Gastroesophageal sphincter (tissue), 4 donors: ENCODE measurements around the gene TIMMDC1. TPM values are rescaled to one million over a fixed set of nuclear protein-coding genes. Genes with fewer than 3 reads are reported as not detected.

Source experiments
- ATAC-seq: fragments of 150-250 bp; one replicate; pipeline ENCODE4 v1.9.1; 2016; ENCODE audit warnings: mild to moderate bottlenecking, moderate library complexity
- H3K27ac ChIP-seq, 4 donors: fragments of 200-600 bp; sonication (generic) in 3 of 4; 1 replicate in 3 of 4; 2 replicates in 1 of 4; pipeline ENCODE4 v1.5.1; 2016 to 2019
- H3K27me3 ChIP-seq: fragments of 200-600 bp; sonication (generic); one replicate; pipeline ENCODE4 v1.5.1; 2019
- H3K36me3 ChIP-seq, 2 donors: fragments of 200-600 bp; sonication (generic); one replicate each; pipeline ENCODE4 v1.5.1; 2019; ENCODE audit warnings: control low read depth in 1 of 2
- H3K4me1 ChIP-seq, 3 donors: fragments of 200-600 bp; sonication (generic); 1 replicate in 2 of 3; 2 replicates in 1 of 3; pipeline ENCODE4 v1.5.1; 2016 to 2019; ENCODE audit warnings: control low read depth in 2 of 3
- H3K4me3 ChIP-seq, 2 donors: fragments of 200-600 bp; sonication (generic); one replicate each; pipeline ENCODE4 v1.5.1; 2019; ENCODE audit warnings: mild to moderate bottlenecking in 1 of 2, moderate library complexity in 1 of 2
- H3K9me3 ChIP-seq, 3 donors: fragments of 200-600 bp; sonication (generic); one replicate each; pipeline ENCODE4 v1.5.1; 2017 to 2019; ENCODE audit warnings: control low read depth in 2 of 3
- EP300 ChIP-seq: sonication (generic); formaldehyde crosslinking; IDR thresholded peaks from one replicate; pipeline ENCODE4 v1.6.1; 2017; ENCODE audit warnings: antibody characterized with exemption, mild to moderate bottlenecking
- POLR2A ChIP-seq, 2 donors: fragments of 450-650 bp; IDR thresholded peaks; one replicate each; pipeline ENCODE4 v1.6.1; 2017; ENCODE audit warnings: antibody characterized with exemption in 2 of 2, mild to moderate bottlenecking in 2 of 2, moderate library complexity in 1 of 2
- POLR2AphosphoS5 ChIP-seq: sonication (generic); formaldehyde crosslinking; IDR thresholded peaks from one replicate; pipeline ENCODE4 v1.6.1; 2017; ENCODE audit warnings: antibody characterized with exemption
- WGBS, 2 donors: methylation state at CpG; one replicate each; pipeline ENCODE4 v1.1.5; 2018; ENCODE audit warnings: low coverage in 1 of 2; 5-methylcytosine and 5-hydroxymethylcytosine counted together
- total RNA-seq, 4 donors: library from RNA; depleted of rRNA; stranded (reverse); fragments of >200 nt; gene quantifications; one replicate each; pipeline ENCODE4 v1.1.0, GENCODE V29; 2016
- TF ChIP-seq, protein P1 (sequence below), 4 experiments: fragments of 200-600 bp in 2 of 4; fragments of 450-650 bp in 2 of 4; sonication (generic) in 1 of 4; IDR thresholded peaks; one replicate each; pipeline ENCODE4 v1.5.1; 2017 to 2019; ENCODE audit warnings: antibody characterized with exemption in 4 of 4, mild to moderate bottlenecking in 2 of 4, moderate library complexity in 2 of 4

Gene TIMMDC1
- total RNA-seq, 4 donors from 2014 or later: 43.9 to 65.7 (median 52.2) TPM

DNA sequence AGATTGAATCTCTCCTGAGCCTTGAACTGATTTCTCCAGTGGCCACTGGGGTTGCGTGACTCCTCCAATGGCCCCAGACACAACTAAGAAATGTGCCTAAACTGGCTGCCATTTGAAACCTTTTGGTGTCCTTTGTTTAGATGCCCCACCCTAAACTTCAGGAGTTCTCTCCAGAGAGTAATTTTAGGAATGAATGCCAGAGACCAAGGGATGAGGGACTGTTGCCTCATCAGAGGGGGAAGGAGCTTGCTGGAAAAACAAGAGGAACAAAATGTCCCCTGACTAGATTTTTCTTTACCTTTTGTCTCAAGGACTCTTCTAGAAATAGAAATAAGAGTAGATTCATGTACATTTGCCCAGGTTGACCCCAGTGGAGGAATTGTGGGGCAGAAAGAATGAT is 72.9 kb downstream of the TIMMDC1 start:
- Histone ChIP-seq H3K27me3 (no peaks in the 10 kb centered on the region), H3K36me3 (no peaks in the 10 kb centered on the region), H3K9me3 (no peaks in the 10 kb centered on the region), H3K27ac (peak overlapping the region in 2 of 4 donors; percentile 4 to 30), H3K4me3 (no peak overlapping the region), H3K4me1 (no peaks in the 10 kb centered on the region)
- no peak for TF ChIP-seq POLR2AphosphoS5
- TF ChIP-seq POLR2A (IDR thresholded peaks at IDR 0.05): no peak
- TF ChIP-seq, protein P1, sequence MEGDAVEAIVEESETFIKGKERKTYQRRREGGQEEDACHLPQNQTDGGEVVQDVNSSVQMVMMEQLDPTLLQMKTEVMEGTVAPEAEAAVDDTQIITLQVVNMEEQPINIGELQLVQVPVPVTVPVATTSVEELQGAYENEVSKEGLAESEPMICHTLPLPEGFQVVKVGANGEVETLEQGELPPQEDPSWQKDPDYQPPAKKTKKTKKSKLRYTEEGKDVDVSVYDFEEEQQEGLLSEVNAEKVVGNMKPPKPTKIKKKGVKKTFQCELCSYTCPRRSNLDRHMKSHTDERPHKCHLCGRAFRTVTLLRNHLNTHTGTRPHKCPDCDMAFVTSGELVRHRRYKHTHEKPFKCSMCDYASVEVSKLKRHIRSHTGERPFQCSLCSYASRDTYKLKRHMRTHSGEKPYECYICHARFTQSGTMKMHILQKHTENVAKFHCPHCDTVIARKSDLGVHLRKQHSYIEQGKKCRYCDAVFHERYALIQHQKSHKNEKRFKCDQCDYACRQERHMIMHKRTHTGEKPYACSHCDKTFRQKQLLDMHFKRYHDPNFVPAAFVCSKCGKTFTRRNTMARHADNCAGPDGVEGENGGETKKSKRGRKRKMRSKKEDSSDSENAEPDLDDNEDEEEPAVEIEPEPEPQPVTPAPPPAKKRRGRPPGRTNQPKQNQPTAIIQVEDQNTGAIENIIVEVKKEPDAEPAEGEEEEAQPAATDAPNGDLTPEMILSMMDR (IDR thresholded peaks at IDR 0.05): no peak
- ATAC-seq: no peak
- WGBS, 2 donors: 80 to 100% methylated on average over 1 of the region's 1 CpG

DNA sequence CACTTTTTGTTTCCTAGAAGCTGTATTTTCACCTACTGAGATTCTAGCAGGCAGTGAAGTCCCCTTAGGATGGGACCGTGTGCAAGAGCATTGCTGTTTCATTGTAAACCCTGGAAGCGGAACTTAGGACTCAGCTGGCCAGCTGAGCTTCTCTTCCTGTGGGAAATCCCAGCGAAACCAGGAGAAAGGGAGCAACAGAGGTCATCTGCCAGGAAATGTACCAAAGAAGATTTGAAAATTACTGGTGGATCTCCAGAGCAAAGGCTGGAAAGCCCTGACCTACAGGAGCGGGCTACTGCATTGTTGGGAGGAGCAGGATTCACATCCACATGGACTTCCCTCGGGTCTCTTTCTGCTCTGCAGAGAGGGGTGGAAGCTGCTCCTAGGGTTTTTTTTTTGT is 73.3 kb downstream of the TIMMDC1 start:
- ATAC-seq: no peak
- WGBS, 2 donors: 43 to 76% methylated on average over 4 of the region's 5 CpGs
- H3K9me3 ChIP-seq: no peaks in the 10 kb centered on the region

More for the DNA sequence above, 73.3 kb downstream of the TIMMDC1 start:
- peak overlapping the region in 2 of 4 donors; percentile 4 to 30 for H3K27ac ChIP-seq
- H3K4me3 ChIP-seq: no peak overlapping the region
- no peaks in the 10 kb centered on the region for H3K4me1 ChIP-seq
- TF ChIP-seq POLR2A (IDR thresholded peaks at IDR 0.05) (no peak), POLR2AphosphoS5 (no peak), EP300 (no peak)
- TF ChIP-seq, protein P1 (IDR thresholded peaks at IDR 0.05): no peak
- no peaks in the 10 kb centered on the region for H3K36me3 ChIP-seq
- H3K27me3 ChIP-seq: no peaks in the 10 kb centered on the region

Other genes starting within 250 kb of the TIMMDC1 start
- gene ARHGAP31, start 204.2 kb upstream of the TIMMDC1 start, total RNA-seq: 10 to 100 TPM; 19.8 to 28.7 (median 22.6) TPM
- gene TMEM39A, start 34.9 kb upstream of the TIMMDC1 start, total RNA-seq: 10 to 100 TPM; 21.4 to 29.6 (median 25.9) TPM
- 10 to 100 TPM in 2 of 4 donors, 1 to 10 TPM in 2; 8.8 to 13.4 (median 10.3) TPM for gene POGLUT1, start 29.6 kb upstream of the TIMMDC1 start, total RNA-seq
- under 1 TPM in 1 of 4 donors, not detected in 3; 0.58 TPM for gene CD80, start 61.1 kb downstream of the TIMMDC1 start, total RNA-seq
- 10 to 100 TPM; 10.2 to 23.1 (median 15.0) TPM for gene ADPRH, start 80.9 kb downstream of the TIMMDC1 start, total RNA-seq
- 1 to 10 TPM in 3 of 4 donors, under 1 TPM in 1; 0.50 to 1.8 (median 1.4) TPM for gene PLA1A, start 99.3 kb downstream of the TIMMDC1 start, total RNA-seq
- 10 to 100 TPM; 19.7 to 98.2 (median 67.6) TPM for gene POPDC2, start 162.0 kb downstream of the TIMMDC1 start, total RNA-seq
- 10 to 100 TPM; 31.9 to 84.8 (median 62.7) TPM for gene COX17, start 178.9 kb downstream of the TIMMDC1 start, total RNA-seq
- 1 to 10 TPM; 2.6 to 7.8 (median 4.1) TPM for gene CFAP91, start 204.5 kb downstream of the TIMMDC1 start, total RNA-seq